Hepatocyte (in vitro differentiated cells): Measurements from ENCODE around the gene TMEM255B.

Source experiments
- CTCF ChIP-seq: fragments of 200-600 bp; sonication (generic); IDR thresholded peaks from 2 replicates; pipeline ENCODE4 v1.5.1; 2016; ENCODE audit warnings: antibody characterized with exemption, mild to moderate bottlenecking; ENCODE audit not compliant: poor library complexity
- EZH2 ChIP-seq: fragments of 200-600 bp; sonication (generic); IDR thresholded peaks from 2 replicates; pipeline ENCODE4 v1.6.1; 2016; ENCODE audit warnings: antibody characterized with exemption, mild to moderate bottlenecking, borderline replicate concordance
- EZH2phosphoT487 ChIP-seq: fragments of 200-600 bp; sonication (generic); IDR thresholded peaks from one replicate; pipeline ENCODE4 v1.6.1; 2018; ENCODE audit warnings: antibody characterized with exemption, mild to moderate bottlenecking, low read depth, moderate library complexity; ENCODE audit not compliant: unreplicated experiment, severe bottlenecking

- no peak for TF ChIP-seq EZH2
- TF ChIP-seq CTCF = no peak
- no peak for TF ChIP-seq EZH2phosphoT487
Observed at GRCh38 chr13:113764793-113765563, 6.0 kb downstream of the TMEM255B start.
